ENCODE results near the gene FGF14. TPM values are rescaled to one million over a fixed set of nuclear protein-coding genes. Genes with fewer than 3 reads are reported as not detected.

The FGF14 gene
- total RNA-seq, 4 donors from 2014 or later, result under 0.01 to 2.4 (median 0.99) TPM

DNA sequence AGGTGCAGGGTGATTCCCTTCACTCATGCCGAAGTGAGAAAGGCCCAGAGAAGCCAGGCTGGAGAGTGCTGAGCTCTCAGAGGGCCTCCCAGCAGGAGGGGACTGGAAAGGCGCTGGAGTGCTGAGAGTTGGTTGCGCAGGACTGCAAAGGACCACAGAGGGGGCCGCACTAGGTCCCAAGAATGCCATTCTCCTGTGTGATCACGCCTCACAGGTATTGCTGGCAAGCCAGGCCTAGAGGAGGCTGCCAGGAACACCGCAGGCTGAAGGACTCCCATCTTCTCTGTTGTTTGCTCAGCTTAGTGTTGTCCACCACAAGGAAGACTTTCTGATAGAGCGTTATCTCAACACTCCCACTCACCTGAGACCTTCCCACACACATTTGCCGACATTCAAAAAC lies 165.0 kb downstream of the FGF14 start:
- no peak for DNase-seq
- in situ Hi-C loops (cut with MboI; ENCODE audit: low pct_ligation_motif_present in 1 of 4, low pct_unique_long_range_greater_than_20kb in 1 of 4, low sequenced_read_pairs in 3 of 4) (no loop called here), intact Hi-C loops (cut with DNase I; ENCODE audit: low total_unique reads) (no loop called here)
- TF ChIP-seq, protein P1, sequence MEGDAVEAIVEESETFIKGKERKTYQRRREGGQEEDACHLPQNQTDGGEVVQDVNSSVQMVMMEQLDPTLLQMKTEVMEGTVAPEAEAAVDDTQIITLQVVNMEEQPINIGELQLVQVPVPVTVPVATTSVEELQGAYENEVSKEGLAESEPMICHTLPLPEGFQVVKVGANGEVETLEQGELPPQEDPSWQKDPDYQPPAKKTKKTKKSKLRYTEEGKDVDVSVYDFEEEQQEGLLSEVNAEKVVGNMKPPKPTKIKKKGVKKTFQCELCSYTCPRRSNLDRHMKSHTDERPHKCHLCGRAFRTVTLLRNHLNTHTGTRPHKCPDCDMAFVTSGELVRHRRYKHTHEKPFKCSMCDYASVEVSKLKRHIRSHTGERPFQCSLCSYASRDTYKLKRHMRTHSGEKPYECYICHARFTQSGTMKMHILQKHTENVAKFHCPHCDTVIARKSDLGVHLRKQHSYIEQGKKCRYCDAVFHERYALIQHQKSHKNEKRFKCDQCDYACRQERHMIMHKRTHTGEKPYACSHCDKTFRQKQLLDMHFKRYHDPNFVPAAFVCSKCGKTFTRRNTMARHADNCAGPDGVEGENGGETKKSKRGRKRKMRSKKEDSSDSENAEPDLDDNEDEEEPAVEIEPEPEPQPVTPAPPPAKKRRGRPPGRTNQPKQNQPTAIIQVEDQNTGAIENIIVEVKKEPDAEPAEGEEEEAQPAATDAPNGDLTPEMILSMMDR (IDR thresholded peaks at IDR 0.05), result no peak
- TF ChIP-seq POLR2AphosphoS5 (IDR thresholded peaks at IDR 0.05) (no peak), POLR2A (IDR thresholded peaks at IDR 0.05) (no peak), EP300 (IDR thresholded peaks at IDR 0.05; ENCODE audit: low read depth) (no peak)
- no peaks in the 10 kb centered on the region for H3K27me3 ChIP-seq
- H3K4me3 ChIP-seq, result no peak overlapping the region
- no peaks in the 10 kb centered on the region for H3K9me3 ChIP-seq
- no peaks in the 10 kb centered on the region for H3K36me3 ChIP-seq
- H3K4me1 ChIP-seq, result no peaks in the 10 kb centered on the region
- 85 to 90% methylated on average over 2 to 8 of the region's 8 CpGs for WGBS, 2 donors (ENCODE audit: low coverage in 1 of 2)
- H3K27ac ChIP-seq, result no peak overlapping the region

DNA sequence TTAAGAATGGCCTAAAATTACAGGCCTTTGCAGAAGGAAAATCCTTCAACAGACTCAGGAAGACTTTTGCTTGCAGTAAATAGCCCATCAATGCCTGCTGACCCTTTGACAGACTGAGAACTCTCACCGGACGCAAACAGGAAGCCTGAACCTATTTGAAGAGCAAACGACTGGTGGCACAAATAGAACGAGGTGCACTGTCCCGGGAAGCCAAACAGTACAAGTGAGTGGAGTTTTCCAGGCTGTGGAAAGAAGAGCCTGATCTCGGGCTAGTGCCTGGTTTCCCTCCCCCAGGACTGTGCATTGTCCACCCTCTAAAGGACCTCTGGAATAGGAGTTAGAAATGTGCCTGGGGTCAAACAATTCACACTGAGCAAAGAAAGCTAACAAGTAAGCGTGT lies 165.5 kb downstream of the FGF14 start:
- no peaks in the 10 kb centered on the region for H3K4me1 ChIP-seq
- 42 to 49% methylated on average over 5 to 7 of the region's 7 CpGs for WGBS, 2 donors (ENCODE audit: low coverage in 1 of 2)
- no peak for DNase-seq
- in situ Hi-C loops (cut with MboI; ENCODE audit: low pct_ligation_motif_present in 1 of 4, low pct_unique_long_range_greater_than_20kb in 1 of 4, low sequenced_read_pairs in 3 of 4) (no loop called here), intact Hi-C loops (cut with DNase I; ENCODE audit: low total_unique reads) (no loop called here)
- no peaks in the 10 kb centered on the region for H3K36me3 ChIP-seq
- no peak overlapping the region for H3K4me3 ChIP-seq
- H3K27ac ChIP-seq, result no peak overlapping the region
- TF ChIP-seq POLR2AphosphoS5 (IDR thresholded peaks at IDR 0.05) (no peak), POLR2A (IDR thresholded peaks at IDR 0.05) (no peak), EP300 (IDR thresholded peaks at IDR 0.05; ENCODE audit: low read depth) (no peak)
- TF ChIP-seq, protein P1 (IDR thresholded peaks at IDR 0.05), result no peak
- no peaks in the 10 kb centered on the region for H3K27me3 ChIP-seq
- no peaks in the 10 kb centered on the region for H3K9me3 ChIP-seq

DNA sequence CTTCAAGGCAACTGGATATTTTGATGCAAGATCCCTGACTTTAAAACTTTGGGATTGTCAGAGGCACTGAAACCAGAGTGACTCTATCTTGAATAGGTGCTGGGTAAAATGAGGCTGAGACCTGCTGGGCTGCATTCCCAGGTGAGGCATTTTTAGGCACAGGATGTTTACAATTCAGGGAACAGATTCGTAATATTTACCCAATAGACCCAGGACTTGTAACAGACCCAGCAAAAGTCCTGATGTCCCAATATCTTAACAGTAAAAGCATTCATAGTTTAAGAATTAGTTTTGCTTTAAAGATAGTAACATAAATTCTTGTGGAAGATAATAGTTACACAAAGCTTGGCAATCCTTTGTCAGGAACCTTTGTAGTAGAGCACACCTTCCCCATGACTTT lies 166.2 kb downstream of the FGF14 start:
- Histone ChIP-seq H3K36me3 (no peaks in the 10 kb centered on the region), H3K4me3 (no peak overlapping the region), H3K9me3 (no peaks in the 10 kb centered on the region), H3K27me3 (no peaks in the 10 kb centered on the region), H3K4me1 (no peaks in the 10 kb centered on the region), H3K27ac (no peak overlapping the region)
- TF ChIP-seq POLR2AphosphoS5 (IDR thresholded peaks at IDR 0.05) (no peak), EP300 (IDR thresholded peaks at IDR 0.05; ENCODE audit: low read depth) (no peak), POLR2A (IDR thresholded peaks at IDR 0.05) (no peak)
- TF ChIP-seq, protein P1 (IDR thresholded peaks at IDR 0.05), result no peak
- intact Hi-C loops (cut with DNase I; ENCODE audit: low total_unique reads), result no loop called here
- 25 to 42% methylated on average over 1 of the region's 1 CpG for WGBS, 2 donors (ENCODE audit: low coverage in 1 of 2)
- in situ Hi-C loops (cut with MboI; ENCODE audit: low pct_ligation_motif_present in 1 of 4, low pct_unique_long_range_greater_than_20kb in 1 of 4, low sequenced_read_pairs in 3 of 4), result no loop called here
- DNase-seq, result no peak

DNA sequence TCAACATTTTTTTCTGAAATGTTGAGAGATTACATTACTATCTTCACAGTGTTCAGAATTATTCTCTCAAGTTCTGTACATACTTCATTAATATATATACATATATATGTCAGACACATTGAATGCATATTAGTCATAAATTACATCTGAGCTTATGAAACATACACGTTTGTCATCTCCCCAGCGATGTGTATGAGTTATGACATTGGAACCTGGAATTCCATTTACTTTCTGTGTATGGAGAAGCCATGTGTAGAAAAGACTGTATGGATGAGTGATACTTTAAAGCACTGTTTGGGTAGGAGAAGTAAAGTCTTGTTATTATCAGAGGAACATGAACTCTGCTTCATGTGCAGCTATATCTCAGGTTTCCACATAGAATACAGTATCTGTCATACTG lies 167.2 kb downstream of the FGF14 start:
- H3K9me3 ChIP-seq, result no peaks in the 10 kb centered on the region
- H3K27me3 ChIP-seq, result no peaks in the 10 kb centered on the region
- no peak overlapping the region for H3K27ac ChIP-seq
- in situ Hi-C loops (cut with MboI; ENCODE audit: low pct_ligation_motif_present in 1 of 4, low pct_unique_long_range_greater_than_20kb in 1 of 4, low sequenced_read_pairs in 3 of 4), result no loop called here
- WGBS, 2 donors (ENCODE audit: low coverage in 1 of 2), result 86 to 88% methylated on average over 1 to 2 of the region's 2 CpGs
- no peak overlapping the region for H3K4me3 ChIP-seq
- TF ChIP-seq POLR2A (IDR thresholded peaks at IDR 0.05) (no peak), EP300 (IDR thresholded peaks at IDR 0.05; ENCODE audit: low read depth) (no peak), POLR2AphosphoS5 (IDR thresholded peaks at IDR 0.05) (no peak)
- TF ChIP-seq, protein P1 (IDR thresholded peaks at IDR 0.05), result no peak
- intact Hi-C loops (cut with DNase I; ENCODE audit: low total_unique reads), result no loop called here
- no peak for DNase-seq
- no peaks in the 10 kb centered on the region for H3K4me1 ChIP-seq
- H3K36me3 ChIP-seq, result no peaks in the 10 kb centered on the region
